WI38 (cell line): Measurements from ENCODE around the gene AVPR1B.

Experiments used
- H3K4me3 ChIP-seq: 2 replicates; pipeline ENCODE4 v1.5.1; 2011; ENCODE audit warnings: low read depth, mild to moderate bottlenecking, control low read depth, low read length
- TF ChIP-seq, protein P1 (sequence below): IDR thresholded peaks from 2 replicates; pipeline ENCODE4 v1.5.1; 2012; ENCODE audit warnings: low read depth, mild to moderate bottlenecking, control low read depth, low read length

Gene AVPR1B, protein sequence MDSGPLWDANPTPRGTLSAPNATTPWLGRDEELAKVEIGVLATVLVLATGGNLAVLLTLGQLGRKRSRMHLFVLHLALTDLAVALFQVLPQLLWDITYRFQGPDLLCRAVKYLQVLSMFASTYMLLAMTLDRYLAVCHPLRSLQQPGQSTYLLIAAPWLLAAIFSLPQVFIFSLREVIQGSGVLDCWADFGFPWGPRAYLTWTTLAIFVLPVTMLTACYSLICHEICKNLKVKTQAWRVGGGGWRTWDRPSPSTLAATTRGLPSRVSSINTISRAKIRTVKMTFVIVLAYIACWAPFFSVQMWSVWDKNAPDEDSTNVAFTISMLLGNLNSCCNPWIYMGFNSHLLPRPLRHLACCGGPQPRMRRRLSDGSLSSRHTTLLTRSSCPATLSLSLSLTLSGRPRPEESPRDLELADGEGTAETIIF

DNA sequence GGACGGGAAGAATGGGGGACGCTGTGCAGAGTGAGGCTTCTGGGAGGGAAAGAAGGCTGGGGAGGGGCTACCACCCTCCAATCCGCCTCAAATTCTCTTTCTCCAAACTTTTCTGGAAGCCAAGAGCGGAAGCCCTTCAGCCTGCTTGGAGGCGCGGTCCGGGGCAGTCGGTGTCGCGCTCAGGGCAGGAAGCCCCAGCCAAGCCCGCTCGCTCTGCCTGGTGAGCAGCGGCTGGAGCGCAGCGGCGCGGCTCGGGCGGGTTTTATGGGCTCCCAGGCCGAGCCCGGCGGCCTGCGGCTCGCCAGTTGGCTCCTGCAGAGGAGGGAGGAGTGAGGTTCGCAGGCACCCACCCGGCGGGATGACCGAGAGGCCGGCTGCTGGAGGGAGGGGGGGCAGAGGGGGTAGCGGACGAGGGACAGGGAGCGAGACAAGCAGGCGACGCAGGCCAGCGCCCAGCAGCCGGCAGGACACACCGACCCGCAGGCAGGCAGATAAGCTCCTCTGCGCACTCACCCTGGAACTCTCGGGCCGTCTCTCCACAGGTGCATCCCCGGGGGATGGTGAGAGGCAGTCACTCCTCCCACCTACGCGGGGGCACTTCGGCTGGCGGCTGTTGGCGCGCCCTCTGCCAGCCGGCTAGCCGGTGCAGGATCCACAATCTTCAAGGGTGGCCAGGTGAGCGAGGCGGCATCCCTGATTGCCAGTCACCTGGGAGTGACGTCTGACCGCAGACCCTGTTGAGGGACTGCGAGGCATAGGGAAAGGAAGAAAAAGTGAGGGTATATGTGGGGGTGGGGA, at the start of gene AVPR1B:
Gene AVPR1B, minus strand, starts transcription at position 238 of the 798 bp plus-strand sequence. CDS start 498 bp downstream, outside the sequence.
- TF ChIP-seq, protein P1, sequence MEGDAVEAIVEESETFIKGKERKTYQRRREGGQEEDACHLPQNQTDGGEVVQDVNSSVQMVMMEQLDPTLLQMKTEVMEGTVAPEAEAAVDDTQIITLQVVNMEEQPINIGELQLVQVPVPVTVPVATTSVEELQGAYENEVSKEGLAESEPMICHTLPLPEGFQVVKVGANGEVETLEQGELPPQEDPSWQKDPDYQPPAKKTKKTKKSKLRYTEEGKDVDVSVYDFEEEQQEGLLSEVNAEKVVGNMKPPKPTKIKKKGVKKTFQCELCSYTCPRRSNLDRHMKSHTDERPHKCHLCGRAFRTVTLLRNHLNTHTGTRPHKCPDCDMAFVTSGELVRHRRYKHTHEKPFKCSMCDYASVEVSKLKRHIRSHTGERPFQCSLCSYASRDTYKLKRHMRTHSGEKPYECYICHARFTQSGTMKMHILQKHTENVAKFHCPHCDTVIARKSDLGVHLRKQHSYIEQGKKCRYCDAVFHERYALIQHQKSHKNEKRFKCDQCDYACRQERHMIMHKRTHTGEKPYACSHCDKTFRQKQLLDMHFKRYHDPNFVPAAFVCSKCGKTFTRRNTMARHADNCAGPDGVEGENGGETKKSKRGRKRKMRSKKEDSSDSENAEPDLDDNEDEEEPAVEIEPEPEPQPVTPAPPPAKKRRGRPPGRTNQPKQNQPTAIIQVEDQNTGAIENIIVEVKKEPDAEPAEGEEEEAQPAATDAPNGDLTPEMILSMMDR: no peak
- no peak within 1 kb of the TSS for H3K4me3 ChIP-seq

- no peak overlapping the region for H3K4me3 ChIP-seq
- TF ChIP-seq, protein P1: no peak
These were observed 28.6 kb upstream of the AVPR1B start for GRCh38 chr1:206145771-206146290.

- TF ChIP-seq, protein P1: no peak
- no peak overlapping the region for H3K4me3 ChIP-seq
These were observed 27.4 kb upstream of the AVPR1B start for GRCh38 chr1:206144605-206145004.

GRCh38 chr1:206143537-206144172, 26.5 kb upstream of the AVPR1B start:
- TF ChIP-seq, protein P1: no peak
- H3K4me3 ChIP-seq: no peak overlapping the region

DNA sequence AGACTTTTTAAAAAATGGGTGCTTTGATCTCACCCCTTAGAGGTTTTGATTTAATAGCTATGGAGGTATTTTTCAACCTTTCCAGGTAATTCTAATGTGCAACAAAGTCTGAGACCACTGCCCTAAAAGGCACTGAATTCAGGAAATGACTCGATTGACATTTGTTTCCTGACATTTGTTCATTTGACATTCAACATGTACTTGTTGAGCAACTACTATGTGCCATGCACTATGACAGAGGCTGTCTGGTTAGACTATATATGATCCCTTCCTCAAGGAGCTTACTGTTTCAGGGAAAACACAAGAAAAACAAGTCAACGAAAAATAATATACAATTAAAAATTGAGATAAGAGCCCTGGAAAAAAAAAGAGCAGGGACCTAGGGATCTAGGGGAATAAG, 25.6 kb upstream of the AVPR1B start:
- no peak overlapping the region for H3K4me3 ChIP-seq
- TF ChIP-seq, protein P1: no peak

DNA sequence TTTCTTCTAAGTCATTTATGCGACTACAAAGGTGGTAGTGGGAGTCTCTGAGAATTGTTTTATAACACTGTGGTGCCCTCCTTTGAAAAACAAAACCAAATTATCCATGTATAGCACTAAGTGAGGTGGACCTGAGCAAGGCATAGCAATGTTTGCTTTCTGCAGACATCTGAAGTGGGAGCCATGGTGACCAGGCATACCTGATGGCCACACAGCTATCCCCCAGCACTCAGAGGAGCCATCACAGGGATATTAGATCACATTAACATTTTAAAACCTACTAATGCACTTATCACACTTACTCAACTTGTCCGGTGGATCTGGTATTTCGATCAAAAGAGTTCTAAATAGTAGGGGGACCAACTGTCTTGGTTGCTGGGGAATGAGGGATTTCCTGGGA, 24.8 kb upstream of the AVPR1B start:
- H3K4me3 ChIP-seq: no peak overlapping the region
- TF ChIP-seq, protein P1: no peak
